Measurements from ENCODE around the gene ITIH3.

Gene ITIH3

DNA sequence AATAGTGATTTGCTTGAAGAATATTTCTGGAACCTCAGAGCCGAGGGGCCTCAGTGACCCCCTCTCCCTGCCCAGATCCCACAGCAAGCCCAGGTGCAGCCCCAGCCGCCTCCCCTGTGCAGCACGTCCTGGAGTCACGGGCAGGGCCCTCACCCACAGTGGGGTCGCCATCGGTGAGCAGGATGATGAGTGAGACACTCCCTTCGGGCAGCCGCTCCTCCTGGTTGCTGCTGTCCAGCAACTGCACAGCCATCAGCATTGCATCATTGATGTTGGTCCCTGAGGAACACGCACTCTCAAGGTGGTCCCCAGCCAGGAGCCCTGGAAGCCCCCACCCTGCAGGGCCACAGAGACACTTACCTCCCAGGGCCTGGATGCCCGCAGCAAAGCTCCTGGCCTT lies 29.4 kb downstream of the ITIH3 start:
- no peak overlapping the region for H3K4me3 ChIP-seq (ENCODE audit: low read depth, low read length)

DNA sequence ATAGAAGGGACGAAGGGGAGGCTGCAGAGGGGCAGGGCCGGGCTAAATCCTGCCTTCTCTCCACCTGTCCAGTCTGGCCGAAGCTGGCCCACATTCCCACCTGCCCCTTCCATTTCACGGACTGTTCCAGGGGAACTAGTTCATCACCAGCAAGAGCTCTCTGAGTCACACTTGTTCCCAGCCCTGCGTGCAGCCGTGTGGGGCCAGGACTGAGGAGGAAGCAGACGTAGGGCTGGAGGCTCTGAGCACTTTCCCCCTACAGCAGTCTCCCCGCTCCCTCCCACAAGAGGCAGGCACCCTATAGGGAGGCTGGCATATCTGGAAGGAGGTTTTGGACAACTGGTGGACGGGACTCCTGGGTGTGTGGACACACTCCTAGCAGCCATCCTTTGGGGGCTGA lies 32.8 kb downstream of the ITIH3 start:
- no peak overlapping the region for H3K4me3 ChIP-seq (ENCODE audit: low read depth, low read length)

DNA sequence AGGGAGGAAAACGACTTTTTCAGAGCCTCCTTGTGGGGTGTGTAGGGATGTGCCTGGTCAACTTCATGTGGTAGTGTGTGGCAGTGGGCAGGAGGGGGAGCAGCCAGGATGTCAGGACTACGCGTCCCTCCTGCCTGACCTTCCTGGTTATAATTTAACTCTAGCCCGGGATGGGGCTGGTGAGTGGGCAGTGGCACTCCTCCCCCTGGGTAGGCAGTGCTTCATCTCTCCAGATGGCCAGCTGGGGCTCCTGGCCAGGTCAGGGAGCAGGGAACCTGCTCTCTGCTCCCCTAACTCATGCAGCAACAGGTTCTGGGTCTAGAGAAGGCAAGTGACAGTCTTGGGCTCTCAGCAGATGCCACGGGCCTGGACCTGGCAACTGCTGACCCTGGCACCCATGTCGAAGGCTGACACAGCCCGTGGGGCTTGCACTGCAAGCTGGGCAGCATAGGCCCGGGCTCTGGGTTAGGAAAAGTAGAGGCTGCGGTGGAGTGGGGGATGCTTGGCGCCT lies 33.3 kb downstream of the ITIH3 start:
- H3K4me3 ChIP-seq (ENCODE audit: low read depth, low read length), result no peak overlapping the region

DNA sequence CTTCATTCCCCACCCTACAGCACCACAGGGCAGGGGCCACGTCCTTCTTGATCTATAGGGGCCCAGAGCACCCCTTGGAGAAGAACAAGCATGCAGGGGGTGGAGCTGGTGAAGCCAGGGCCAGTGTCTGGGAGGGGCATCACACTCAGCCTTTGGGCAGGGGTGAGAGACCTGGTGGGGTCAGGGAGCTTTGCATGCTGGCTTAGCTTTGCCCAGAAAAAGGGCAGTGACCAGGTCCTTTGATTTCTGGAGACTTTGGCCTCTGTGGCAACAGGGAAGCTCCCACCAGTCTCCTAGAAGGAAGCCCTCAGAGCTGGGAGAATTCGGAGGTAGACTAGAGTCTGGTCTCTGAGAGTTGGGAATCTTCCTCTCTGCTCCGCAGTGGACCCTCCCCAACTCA lies 34.9 kb downstream of the ITIH3 start:
- no peak overlapping the region for H3K4me3 ChIP-seq (ENCODE audit: low read depth, low read length)

DNA sequence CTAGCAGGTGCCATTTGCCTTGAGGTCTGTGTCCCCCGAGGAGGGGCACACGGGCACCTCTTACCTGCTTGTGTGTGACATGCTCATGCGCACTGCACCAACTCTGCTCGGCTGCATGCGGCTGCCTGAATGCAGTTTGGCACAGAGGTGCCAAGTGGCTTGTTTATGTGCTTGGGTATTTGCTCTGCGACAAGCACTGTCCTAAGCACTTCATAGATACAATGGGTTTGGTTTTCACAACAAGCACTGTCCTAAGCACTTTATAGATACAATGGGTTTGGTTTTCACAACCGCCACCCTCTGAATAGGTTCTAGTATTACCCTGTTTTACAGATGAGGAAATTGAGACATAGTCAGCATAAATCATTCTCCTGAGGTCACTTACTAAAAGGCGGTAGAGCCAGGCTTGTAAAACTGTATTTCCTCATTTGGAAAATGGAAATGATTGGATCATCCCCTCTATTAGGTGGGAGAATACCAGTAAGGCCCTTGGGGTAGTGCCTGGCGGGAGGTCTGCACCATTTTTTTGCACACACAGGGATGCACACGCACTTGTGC lies 35.4 kb downstream of the ITIH3 start:
- H3K4me3 ChIP-seq (ENCODE audit: low read depth, low read length), result no peak overlapping the region

- H3K4me3 ChIP-seq (ENCODE audit: low read depth, low read length), result no peak within 1 kb of the TSS
Observed at GRCh38 chr3:52830535-52831258, 36.1 kb downstream of the ITIH3 start, which contains the start of gene ITIH4. Gene ITIH4, minus strand, starts transcription at chr3:52830672. Its CDS starts 30 bp downstream, at chr3:52830642.

- no peak overlapping the region for H3K4me3 ChIP-seq (ENCODE audit: low read depth, low read length)
Observed at GRCh38 chr3:52831500-52832301, 37.1 kb downstream of the ITIH3 start.

DNA sequence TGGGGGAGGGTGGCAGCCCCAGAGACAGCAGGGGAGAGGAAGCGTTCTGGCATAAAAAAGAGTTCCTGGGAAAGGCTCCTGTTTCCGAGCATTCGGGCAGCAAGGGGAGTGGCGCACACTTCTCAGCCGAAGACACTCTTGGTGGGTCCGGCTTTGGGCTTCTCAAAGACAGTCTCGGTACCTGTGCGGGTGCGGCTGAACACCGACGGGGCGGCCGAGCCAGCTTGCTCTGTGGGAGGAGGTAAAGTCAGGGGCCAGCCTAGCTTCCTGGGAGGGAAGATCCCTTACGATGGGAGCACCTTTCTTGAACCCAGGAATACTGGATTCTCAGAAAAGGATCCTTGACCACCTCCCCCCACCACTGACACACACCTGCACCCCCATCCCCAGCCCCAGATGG lies 38.6 kb downstream of the ITIH3 start:
- no peak overlapping the region for H3K4me3 ChIP-seq (ENCODE audit: low read depth, low read length)

- H3K4me3 ChIP-seq (ENCODE audit: low read depth, low read length), result no peak within 1 kb of the TSS
Observed at GRCh38 chr3:52834871-52835501, 40.4 kb downstream of the ITIH3 start, which contains the start of gene MUSTN1. Gene MUSTN1, minus strand, starts transcription at chr3:52835019. Its CDS starts 71 bp downstream, at chr3:52834948.

GRCh38 chr3:52835766-52836470 lies 41.3 kb downstream of the ITIH3 start:
- no peak overlapping the region for H3K4me3 ChIP-seq (ENCODE audit: low read depth, low read length)

DNA sequence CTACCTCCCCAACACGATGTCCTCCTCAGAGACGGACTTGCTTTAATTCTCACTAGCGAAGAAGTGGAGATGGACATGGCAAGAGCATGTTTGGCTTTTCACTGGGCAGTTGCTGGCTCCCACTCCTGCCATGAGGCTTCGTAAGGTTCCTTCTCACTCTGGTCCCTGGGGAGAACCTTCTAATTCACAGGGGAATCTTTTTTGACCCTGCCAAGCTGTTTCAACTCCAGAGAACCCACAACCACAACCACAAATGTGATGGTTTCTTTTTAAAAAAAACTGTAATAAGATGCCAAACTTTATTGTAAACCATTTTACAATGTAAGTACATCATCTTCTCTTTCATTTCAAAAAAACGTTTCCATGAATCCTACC lies 41.9 kb downstream of the ITIH3 start:
- H3K4me3 ChIP-seq (ENCODE audit: low read depth, low read length), result no peak overlapping the region

GRCh38 chr3:52836986-52837385 lies 42.4 kb downstream of the ITIH3 start:
- H3K4me3 ChIP-seq (ENCODE audit: low read depth, low read length), result no peak overlapping the region

GRCh38 chr3:52838561-52839267 lies 44.1 kb downstream of the ITIH3 start:
- H3K4me3 ChIP-seq (ENCODE audit: low read depth, low read length), result no peak overlapping the region

- no peak overlapping the region for H3K4me3 ChIP-seq (ENCODE audit: low read depth, low read length)
Observed at GRCh38 chr3:52839268-52839575, 44.6 kb downstream of the ITIH3 start.

DNA sequence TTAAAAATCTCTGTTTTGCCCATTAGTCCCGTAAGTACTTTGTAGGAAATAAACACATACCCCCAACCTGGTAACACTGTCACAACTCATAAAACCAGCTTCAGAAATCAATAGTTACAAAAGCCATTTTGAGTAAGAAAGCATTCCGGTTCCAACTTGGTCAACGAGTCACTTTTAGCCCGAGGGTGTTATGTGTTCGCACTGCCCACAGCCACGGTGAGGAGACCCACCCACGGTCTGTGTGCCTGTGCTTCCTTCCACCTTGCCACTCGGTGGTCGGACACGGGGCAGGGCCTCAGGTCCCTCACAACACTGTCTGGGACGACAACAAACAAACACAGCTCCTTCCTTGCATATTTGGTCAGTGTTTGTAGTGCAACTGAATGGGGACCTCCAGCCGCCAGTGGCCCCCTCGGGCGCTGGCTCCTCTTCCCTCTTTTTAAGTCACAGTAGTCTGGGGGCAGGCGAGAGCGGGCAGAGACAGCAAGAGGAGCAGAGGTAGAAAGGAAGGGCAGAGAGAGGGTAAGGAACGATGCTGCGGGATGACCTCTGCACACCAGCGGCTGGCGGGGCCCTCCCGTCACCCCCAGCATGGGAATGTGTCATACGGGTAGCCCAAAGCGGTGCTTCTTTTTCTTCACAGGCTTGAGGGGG lies 45.4 kb downstream of the ITIH3 start:
- H3K4me3 ChIP-seq (ENCODE audit: low read depth, low read length), result no peak overlapping the region

DNA sequence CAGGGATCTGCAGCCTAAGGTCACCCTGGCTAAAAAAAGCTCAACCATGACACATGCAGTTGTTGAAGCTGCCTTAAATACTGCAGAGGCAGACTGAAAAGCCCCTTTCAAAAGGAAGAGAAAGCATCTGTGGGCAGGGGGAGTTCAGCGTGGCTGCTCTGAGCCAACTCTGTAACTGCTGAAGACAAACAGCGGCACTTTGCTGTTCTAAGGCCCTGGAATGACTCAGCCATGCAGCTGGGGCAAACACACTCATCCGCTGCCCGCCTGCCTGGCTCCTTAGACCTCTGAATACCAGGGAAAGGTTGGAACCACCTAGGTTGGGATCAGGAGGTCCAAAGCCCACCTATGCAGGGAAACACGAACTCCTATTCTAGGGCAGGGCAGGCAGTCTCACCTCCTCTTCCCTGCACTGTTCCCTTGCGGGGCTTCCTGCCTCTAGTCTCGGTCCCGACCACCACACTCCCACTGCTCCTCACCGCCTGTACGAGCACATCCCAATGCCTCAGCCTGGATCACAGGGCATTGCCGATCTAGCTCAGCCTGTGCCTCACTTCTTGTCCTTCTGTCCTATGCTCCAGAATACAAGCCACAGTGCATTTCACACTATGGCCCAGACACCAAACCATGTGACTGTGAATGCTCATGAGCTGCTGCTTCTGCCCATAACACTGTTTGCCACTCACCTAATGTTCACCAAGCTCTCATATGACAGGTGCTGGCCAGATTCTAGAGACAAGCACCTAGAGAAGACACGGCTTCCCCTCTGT lies 46.8 kb downstream of the ITIH3 start:
- H3K4me3 ChIP-seq (ENCODE audit: low read depth, low read length), result no peak overlapping the region

GRCh38 chr3:52841981-52842340 lies 47.4 kb downstream of the ITIH3 start:
- no peak overlapping the region for H3K4me3 ChIP-seq (ENCODE audit: low read depth, low read length)

- H3K4me3 ChIP-seq (ENCODE audit: low read depth, low read length), result no peak overlapping the region
Observed at GRCh38 chr3:52842424-52842823, 47.8 kb downstream of the ITIH3 start.

Data from iPS-11a (cell line).